Erythroblast (primary cell): ENCODE measurements around the gene TMEM106A.
"Not testable (repeated sequence)": the region's sequence is repeated elsewhere in the genome, so short reads cannot be mapped to it uniquely, and the experiment has no call there.

Experiments
- GATA1 ChIP-seq: IDR thresholded peaks from 2 replicates; pipeline ENCODE4 v1.6.1; 2011; ENCODE audit warnings: low read depth, mild to moderate bottlenecking, control low read depth, low read length, moderate library complexity
- POLR2A ChIP-seq: IDR thresholded peaks from 2 replicates; pipeline ENCODE4 v1.6.1; 2011; ENCODE audit warnings: mild to moderate bottlenecking, low read length

GRCh38 chr17:43231205-43232020 is 19.7 kb downstream of the TMEM106A start:
- not testable (repeated sequence) for TF ChIP-seq POLR2A, GATA1
